ENCODE data around the gene SLC4A5.
"Not testable (repeated sequence)": the region's sequence is repeated elsewhere in the genome, so short reads cannot be mapped to it uniquely, and the experiment has no call there.

SLC4A5 gene

GRCh38 chr2:74262681-74263080 is 80.5 kb downstream of the SLC4A5 start:
- no peak for DNase-seq

GRCh38 chr2:74261204-74261864 is 81.9 kb downstream of the SLC4A5 start:
- no peak for DNase-seq

GRCh38 chr2:74260495-74260894 is 82.7 kb downstream of the SLC4A5 start:
- no peak for DNase-seq

- DNase-seq = no peak
Observed at GRCh38 chr2:74259733-74260132, 83.5 kb downstream of the SLC4A5 start.

GRCh38 chr2:74259191-74259590 is 84.0 kb downstream of the SLC4A5 start:
- no peak for DNase-seq

GRCh38 chr2:74255660-74256213 is 87.5 kb downstream of the SLC4A5 start:
- DNase-seq = no peak

GRCh38 chr2:74253971-74254310 is 89.3 kb downstream of the SLC4A5 start:
- no peak for DNase-seq

- no peak for DNase-seq
Observed at GRCh38 chr2:74253306-74253970, 89.8 kb downstream of the SLC4A5 start.

GRCh38 chr2:74252862-74253261 is 90.4 kb downstream of the SLC4A5 start:
- DNase-seq = no peak

GRCh38 chr2:74252036-74252435 is 91.2 kb downstream of the SLC4A5 start:
- no peak for DNase-seq

GRCh38 chr2:74250189-74250631 is 93.0 kb downstream of the SLC4A5 start:
- peak; percentile 71 for DNase-seq

GRCh38 chr2:74249406-74250122 is 93.7 kb downstream of the SLC4A5 start:
- DNase-seq = no peak

- DNase-seq = no peak
Observed at GRCh38 chr2:74246496-74247195, 96.6 kb downstream of the SLC4A5 start.

- DNase-seq = no peak
Observed at GRCh38 chr2:74244286-74244685, 98.9 kb downstream of the SLC4A5 start.

- no peak for DNase-seq
Observed at GRCh38 chr2:74242354-74243071, 100.7 kb downstream of the SLC4A5 start.

GRCh38 chr2:74239346-74239745 is 103.9 kb downstream of the SLC4A5 start:
- no peak for DNase-seq

- no peak for DNase-seq
Observed at GRCh38 chr2:74238879-74239278, 104.3 kb downstream of the SLC4A5 start.

- no peak for DNase-seq
Observed at GRCh38 chr2:74235041-74235440, 108.2 kb downstream of the SLC4A5 start.

- DNase-seq = no peak
Observed at GRCh38 chr2:74233648-74234047, 109.6 kb downstream of the SLC4A5 start.

- DNase-seq = no peak
Observed at GRCh38 chr2:74232426-74232825, 110.8 kb downstream of the SLC4A5 start.

GRCh38 chr2:74229865-74230264 is 113.4 kb downstream of the SLC4A5 start:
- not testable (repeated sequence) for DNase-seq

GRCh38 chr2:74228772-74229171 is 114.4 kb downstream of the SLC4A5 start:
- DNase-seq = no peak

All from CD4-positive, alpha-beta T cell treated with Interleukin-6 for 4 hours (primary cell).